ENCODE results near the gene AGAP1.

AGAP1 gene

GRCh38 chr2:236167297-236168109 is 673.7 kb downstream of the AGAP1 start:
- in situ Hi-C loops (cut with HindIII; ENCODE audit: low pct_ligation_motif_present, low sequenced_read_pairs) = no loop called here
- Histone ChIP-seq H3K27ac (peak overlapping the region; percentile 4), H3K36me3 (replicated peaks) (no peaks in the 10 kb centered on the region), H3K27me3 (replicated peaks) (peaks cover 44% of the 10 kb centered on the region), H3K4me3 (ENCODE audit: low read depth, low read length) (peak overlapping the region; percentile 57)
- TF ChIP-seq CTCF (IDR thresholded peaks at IDR 0.05; ENCODE audit: low read depth, low read length, missing control alignments) = peak; percentile 20
- no peak for DNase-seq

GRCh38 chr2:236168110-236169080 is 674.6 kb downstream of the AGAP1 start, which contains the start of gene GBX2:
Gene GBX2, minus strand, starts transcription at chr2:236168386. Its CDS starts 415 bp downstream, at chr2:236167971.
- peak; percentile 52 for DNase-seq
- H3K27me3 ChIP-seq (replicated peaks) = peaks cover 47% of the 10 kb centered on the region
- no peak for TF ChIP-seq CTCF (IDR thresholded peaks at IDR 0.05; ENCODE audit: low read depth, low read length, missing control alignments)
- no peak within 1 kb of the TSS for H3K27ac ChIP-seq
- in situ Hi-C loops (cut with HindIII; ENCODE audit: low pct_ligation_motif_present, low sequenced_read_pairs) = no loop called here
- H3K36me3 ChIP-seq (replicated peaks) = no peaks in the 10 kb centered on the region
- H3K4me3 ChIP-seq (ENCODE audit: low read depth, low read length) = peak within 1 kb of the TSS; percentile 57

- DNase-seq = no peak
- Histone ChIP-seq H3K36me3 (replicated peaks) (no peaks in the 10 kb centered on the region), H3K27ac (no peak overlapping the region), H3K27me3 (replicated peaks) (peaks cover 40% of the 10 kb centered on the region), H3K4me3 (ENCODE audit: low read depth, low read length) (no peak overlapping the region)
- in situ Hi-C loops (cut with HindIII; ENCODE audit: low pct_ligation_motif_present, low sequenced_read_pairs) = no loop called here
- TF ChIP-seq CTCF (IDR thresholded peaks at IDR 0.05; ENCODE audit: low read depth, low read length, missing control alignments) = no peak
These were observed 675.4 kb downstream of the AGAP1 start for GRCh38 chr2:236169151-236169721.

GRCh38 chr2:236169741-236170589 is 676.1 kb downstream of the AGAP1 start:
- no peak for DNase-seq
- Histone ChIP-seq H3K36me3 (replicated peaks) (no peaks in the 10 kb centered on the region), H3K27ac (no peak overlapping the region), H3K27me3 (replicated peaks) (peaks cover 38% of the 10 kb centered on the region), H3K4me3 (ENCODE audit: low read depth, low read length) (no peak overlapping the region)
- TF ChIP-seq CTCF (IDR thresholded peaks at IDR 0.05; ENCODE audit: low read depth, low read length, missing control alignments) = no peak
- in situ Hi-C loops (cut with HindIII; ENCODE audit: low pct_ligation_motif_present, low sequenced_read_pairs) = no loop called here

GRCh38 chr2:236170590-236171165 is 676.8 kb downstream of the AGAP1 start:
- no peak overlapping the region for H3K27ac ChIP-seq
- in situ Hi-C loops (cut with HindIII; ENCODE audit: low pct_ligation_motif_present, low sequenced_read_pairs) = no loop called here
- H3K36me3 ChIP-seq (replicated peaks) = no peaks in the 10 kb centered on the region
- H3K4me3 ChIP-seq (ENCODE audit: low read depth, low read length) = no peak overlapping the region
- TF ChIP-seq CTCF (IDR thresholded peaks at IDR 0.05; ENCODE audit: low read depth, low read length, missing control alignments) = no peak
- no peak for DNase-seq
- H3K27me3 ChIP-seq (replicated peaks) = peaks cover 38% of the 10 kb centered on the region

Measured in brain microvascular endothelial cell (primary cell).